ENCODE results near the gene NFE2L1.
"Not testable (repeated sequence)": the region's sequence is repeated elsewhere in the genome, so short reads cannot be mapped to it uniquely, and the experiment has no call there.

Gene NFE2L1

DNA sequence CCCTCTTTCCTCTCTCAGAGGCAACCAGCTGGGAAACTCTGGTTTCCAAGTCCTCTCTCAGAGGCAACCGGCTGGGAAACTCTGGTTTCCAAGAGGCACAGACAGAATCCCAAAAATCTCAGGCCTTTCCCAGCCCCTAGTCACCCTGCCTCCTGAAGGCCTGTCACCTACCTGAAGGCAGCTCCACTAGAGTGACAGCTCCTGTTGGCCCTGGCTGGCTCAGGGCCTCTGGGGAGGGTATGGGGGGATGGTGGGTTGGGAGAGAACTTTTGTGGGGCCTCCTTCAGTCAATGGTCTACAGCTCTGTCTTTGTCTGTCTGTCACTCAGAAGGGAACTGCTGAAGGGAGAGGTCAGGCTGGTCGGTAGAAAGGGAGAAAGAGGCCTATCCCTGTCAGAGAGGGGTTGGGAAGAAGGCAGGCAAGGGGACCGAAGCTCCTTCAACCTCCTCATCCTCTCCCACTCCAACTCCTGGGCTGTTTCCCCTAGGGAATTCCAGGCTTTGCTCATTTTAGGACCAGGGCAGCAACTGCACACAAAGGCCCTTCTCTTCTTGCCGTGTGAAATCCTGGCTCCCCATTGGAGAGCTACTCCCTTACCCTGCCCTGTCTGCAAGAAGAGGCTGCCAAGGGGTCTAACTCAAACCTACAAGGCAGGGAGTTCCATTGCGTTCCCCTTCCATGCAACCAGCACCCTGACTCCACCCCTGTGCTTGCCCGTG lies 34.1 kb upstream of the NFE2L1 start:
- DNase-seq (ENCODE audit: low spot score) (no peak), ATAC-seq (ENCODE audit: low read depth) (no peak)
- H3K27ac ChIP-seq (ENCODE audit: poor library complexity, severe bottlenecking) = no peak overlapping the region
- no peak overlapping the region for H3K4me3 ChIP-seq (ENCODE audit: severe bottlenecking)
- H3K9me3 ChIP-seq (ENCODE audit: severe bottlenecking) = no peaks in the 10 kb centered on the region
- TF ChIP-seq, protein P1, sequence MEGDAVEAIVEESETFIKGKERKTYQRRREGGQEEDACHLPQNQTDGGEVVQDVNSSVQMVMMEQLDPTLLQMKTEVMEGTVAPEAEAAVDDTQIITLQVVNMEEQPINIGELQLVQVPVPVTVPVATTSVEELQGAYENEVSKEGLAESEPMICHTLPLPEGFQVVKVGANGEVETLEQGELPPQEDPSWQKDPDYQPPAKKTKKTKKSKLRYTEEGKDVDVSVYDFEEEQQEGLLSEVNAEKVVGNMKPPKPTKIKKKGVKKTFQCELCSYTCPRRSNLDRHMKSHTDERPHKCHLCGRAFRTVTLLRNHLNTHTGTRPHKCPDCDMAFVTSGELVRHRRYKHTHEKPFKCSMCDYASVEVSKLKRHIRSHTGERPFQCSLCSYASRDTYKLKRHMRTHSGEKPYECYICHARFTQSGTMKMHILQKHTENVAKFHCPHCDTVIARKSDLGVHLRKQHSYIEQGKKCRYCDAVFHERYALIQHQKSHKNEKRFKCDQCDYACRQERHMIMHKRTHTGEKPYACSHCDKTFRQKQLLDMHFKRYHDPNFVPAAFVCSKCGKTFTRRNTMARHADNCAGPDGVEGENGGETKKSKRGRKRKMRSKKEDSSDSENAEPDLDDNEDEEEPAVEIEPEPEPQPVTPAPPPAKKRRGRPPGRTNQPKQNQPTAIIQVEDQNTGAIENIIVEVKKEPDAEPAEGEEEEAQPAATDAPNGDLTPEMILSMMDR (IDR thresholded peaks at IDR 0.05; ENCODE audit: poor library complexity, severe bottlenecking) = no peak
- no peaks in the 10 kb centered on the region for H3K4me1 ChIP-seq (ENCODE audit: insufficient read depth, poor library complexity, severe bottlenecking)
- no peaks in the 10 kb centered on the region for H3K36me3 ChIP-seq (ENCODE audit: low read depth)
- no peaks in the 10 kb centered on the region for H3K27me3 ChIP-seq (ENCODE audit: insufficient read depth, poor library complexity, severe bottlenecking)

DNA sequence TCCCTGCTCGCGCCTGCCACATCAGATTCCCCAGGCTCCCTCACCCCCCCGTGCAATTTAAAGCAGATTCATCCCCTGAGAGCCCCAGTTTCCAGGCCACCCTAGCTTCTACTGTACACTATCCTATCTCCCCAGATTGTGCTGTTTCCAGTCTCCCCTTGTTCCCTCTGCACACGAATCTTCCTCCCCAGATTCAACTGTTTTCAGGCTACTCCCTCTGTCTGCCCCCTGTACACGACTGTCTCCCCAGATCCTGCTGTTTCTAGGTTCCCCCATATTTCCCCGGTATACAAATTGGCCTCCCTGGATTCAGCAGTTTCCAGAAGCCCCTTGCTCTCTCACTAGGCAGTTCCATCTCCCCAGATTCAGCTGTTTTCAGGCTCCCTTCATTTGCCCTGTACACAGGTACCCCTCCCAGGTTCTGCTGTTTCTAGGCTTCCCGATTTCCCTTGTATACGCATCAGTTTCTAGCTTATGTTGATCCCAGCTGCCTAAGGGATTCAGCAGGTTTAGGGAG lies 33.5 kb upstream of the NFE2L1 start:
- H3K4me1 ChIP-seq (ENCODE audit: insufficient read depth, poor library complexity, severe bottlenecking) = no peaks in the 10 kb centered on the region
- DNase-seq (ENCODE audit: low spot score) = no peak
- H3K36me3 ChIP-seq (ENCODE audit: low read depth) = no peaks in the 10 kb centered on the region
- H3K27me3 ChIP-seq (ENCODE audit: insufficient read depth, poor library complexity, severe bottlenecking) = no peaks in the 10 kb centered on the region
- TF ChIP-seq, protein P1 (IDR thresholded peaks at IDR 0.05; ENCODE audit: poor library complexity, severe bottlenecking) = no peak
- no peaks in the 10 kb centered on the region for H3K9me3 ChIP-seq (ENCODE audit: severe bottlenecking)
- H3K4me3 ChIP-seq (ENCODE audit: severe bottlenecking) = no peak overlapping the region
- ATAC-seq (ENCODE audit: low read depth) = no peak
- H3K27ac ChIP-seq (ENCODE audit: poor library complexity, severe bottlenecking) = no peak overlapping the region

DNA sequence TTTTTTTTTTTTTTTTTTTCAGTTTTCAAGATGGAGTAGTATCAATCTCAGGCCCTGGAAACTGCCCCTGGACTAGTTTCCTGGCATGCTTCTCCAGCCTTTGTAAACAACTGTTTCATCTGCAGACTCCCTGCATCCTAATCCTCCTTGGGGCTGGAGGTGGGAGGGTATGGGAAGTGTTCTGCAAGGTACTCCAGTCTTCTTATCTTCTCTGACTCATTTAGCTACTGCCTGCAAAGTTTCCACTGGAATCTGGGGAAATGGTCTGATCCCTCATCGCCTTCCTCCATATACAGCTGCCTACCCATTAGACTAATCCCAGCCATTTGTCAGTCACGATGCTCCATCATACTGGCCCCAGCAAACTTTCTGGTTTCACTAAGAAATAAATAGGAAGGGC lies 32.0 kb upstream of the NFE2L1 start:
- H3K27me3 ChIP-seq (ENCODE audit: insufficient read depth, poor library complexity, severe bottlenecking) = no peaks in the 10 kb centered on the region
- DNase-seq (ENCODE audit: low spot score) (no peak), ATAC-seq (ENCODE audit: low read depth) (0 out of 3 replicates have a peak, but pooled peaks have one; percentile 13)
- no peaks in the 10 kb centered on the region for H3K4me1 ChIP-seq (ENCODE audit: insufficient read depth, poor library complexity, severe bottlenecking)
- no peak overlapping the region for H3K4me3 ChIP-seq (ENCODE audit: severe bottlenecking)
- TF ChIP-seq, protein P1 (IDR thresholded peaks at IDR 0.05; ENCODE audit: poor library complexity, severe bottlenecking) = no peak
- no peak overlapping the region for H3K27ac ChIP-seq (ENCODE audit: poor library complexity, severe bottlenecking)
- no peaks in the 10 kb centered on the region for H3K36me3 ChIP-seq (ENCODE audit: low read depth)
- no peaks in the 10 kb centered on the region for H3K9me3 ChIP-seq (ENCODE audit: severe bottlenecking)

DNA sequence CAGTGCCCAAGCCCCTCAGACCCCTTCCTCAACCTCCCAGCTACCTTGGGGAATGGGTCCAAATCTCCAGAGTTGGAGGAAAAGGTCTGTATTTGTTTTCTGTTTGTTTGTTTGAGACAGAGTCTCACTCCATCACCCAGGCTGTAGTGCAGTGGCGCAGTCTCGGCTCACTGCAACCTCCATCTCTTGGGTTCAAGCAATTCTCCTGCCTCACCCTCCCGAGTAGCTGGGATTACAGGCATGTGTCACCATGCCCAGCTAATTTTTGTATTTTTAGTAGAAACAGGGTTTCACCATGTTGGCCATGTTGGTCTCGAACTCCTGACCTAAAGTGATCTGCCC lies 30.4 kb upstream of the NFE2L1 start:
- not testable (repeated sequence) for H3K36me3 ChIP-seq (ENCODE audit: low read depth); H3K4me3 ChIP-seq (ENCODE audit: severe bottlenecking); H3K4me1 ChIP-seq (ENCODE audit: insufficient read depth, poor library complexity, severe bottlenecking); H3K27ac ChIP-seq (ENCODE audit: poor library complexity, severe bottlenecking); H3K27me3 ChIP-seq (ENCODE audit: insufficient read depth, poor library complexity, severe bottlenecking); H3K9me3 ChIP-seq (ENCODE audit: severe bottlenecking); ATAC-seq (ENCODE audit: low read depth); DNase-seq (ENCODE audit: low spot score)

DNA sequence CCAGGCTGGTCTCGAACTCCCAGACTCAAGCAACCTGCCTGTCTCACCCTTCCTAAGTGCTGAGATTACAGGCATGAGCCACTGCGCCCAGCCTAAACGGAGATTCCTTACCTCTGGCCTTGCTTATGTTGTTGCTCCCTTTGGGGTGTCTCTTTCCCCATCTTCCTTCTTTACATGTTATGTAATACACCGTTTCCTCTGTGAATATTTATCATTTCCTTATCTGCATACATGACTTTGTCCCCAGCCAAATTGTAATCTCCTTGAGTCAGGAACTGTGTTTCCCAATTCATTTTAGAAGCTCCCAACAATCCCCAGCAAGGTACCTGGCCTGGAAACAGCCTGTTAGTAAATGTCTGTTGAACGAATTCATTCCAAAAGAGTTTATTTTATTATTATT lies 26.2 kb upstream of the NFE2L1 start:
- Histone ChIP-seq H3K36me3 (ENCODE audit: low read depth) (no peaks in the 10 kb centered on the region), H3K27ac (ENCODE audit: poor library complexity, severe bottlenecking) (no peak overlapping the region), H3K9me3 (ENCODE audit: severe bottlenecking) (no peaks in the 10 kb centered on the region), H3K4me1 (ENCODE audit: insufficient read depth, poor library complexity, severe bottlenecking) (peaks cover 16% of the 10 kb centered on the region), H3K27me3 (ENCODE audit: insufficient read depth, poor library complexity, severe bottlenecking) (no peaks in the 10 kb centered on the region), H3K4me3 (ENCODE audit: severe bottlenecking) (no peak overlapping the region)
- TF ChIP-seq, protein P1 (IDR thresholded peaks at IDR 0.05; ENCODE audit: poor library complexity, severe bottlenecking) = no peak
- DNase-seq (ENCODE audit: low spot score) (no peak), ATAC-seq (ENCODE audit: low read depth) (no peak)
